MM.1S (cell line): ENCODE data around the gene LDLR.
A peak's percentile ranks its signal among the peaks of the same experiment; 100 is the strongest.
"Not testable (repeated sequence)": the region's sequence is repeated elsewhere in the genome, so short reads cannot be mapped to it uniquely, and the experiment has no call there.

Source experiments
- DNase-seq: peaks from one replicate; pipeline ENCODE4 v3.0.0-alpha.2; 2015
- H2AFZ ChIP-seq: fragments of 300-600 bp; sonication (generic); 2 replicates; pipeline ENCODE4 v1.6.0; 2016; ENCODE audit warnings: antibody characterized with exemption, low read length
- H3F3A ChIP-seq: fragments of 300-600 bp; sonication (generic); 2 replicates; pipeline ENCODE4 v1.6.1; 2016; ENCODE audit warnings: mild to moderate bottlenecking, antibody characterized with exemption, low read length, moderate library complexity, mixed read lengths; ENCODE audit not compliant: insufficient read depth
- H3K27ac ChIP-seq: fragments of 300-600 bp; sonication (generic); 2 replicates; pipeline ENCODE4 v1.5.1; 2016; ENCODE audit warnings: mild to moderate bottlenecking, low read length
- H3K27me3 ChIP-seq: fragments of 300-600 bp; sonication (generic); replicated peaks from 2 replicates; pipeline ENCODE4 v1.6.0; 2016; ENCODE audit warnings: low read length; ENCODE audit not compliant: insufficient read depth
- H3K36me3 ChIP-seq: fragments of 300-600 bp; sonication (generic); replicated peaks from 2 replicates; pipeline ENCODE4 v1.6.1; 2016; ENCODE audit warnings: mild to moderate bottlenecking, low read length, mixed read lengths; ENCODE audit not compliant: insufficient read depth
- H3K4me1 ChIP-seq: fragments of 300-600 bp; sonication (generic); 2 replicates; pipeline ENCODE4 v1.6.1; 2016; ENCODE audit warnings: low read length, mixed read lengths
- H3K4me2 ChIP-seq: fragments of 300-600 bp; sonication (generic); 2 replicates; pipeline ENCODE4 v1.6.0; 2016; ENCODE audit warnings: low read depth, low read length
- H3K4me3 ChIP-seq: fragments of 300-600 bp; sonication (generic); 2 replicates; pipeline ENCODE4 v1.5.1; 2016; ENCODE audit warnings: low read length, mixed read lengths
- H3K79me2 ChIP-seq: fragments of 300-600 bp; sonication (generic); 2 replicates; pipeline ENCODE4 v1.6.1; 2016; ENCODE audit warnings: mixed run types, low read length, mixed read lengths
- H3K9ac ChIP-seq: fragments of 300-600 bp; sonication (generic); 2 replicates; pipeline ENCODE4 v1.6.1; 2016; ENCODE audit warnings: low read length, mixed read lengths
- H3K9me2 ChIP-seq: fragments of 300-600 bp; sonication (generic); replicated peaks from 2 replicates; pipeline ENCODE4 v1.6.1; 2016; ENCODE audit warnings: mild to moderate bottlenecking, low read length, mixed read lengths; ENCODE audit not compliant: insufficient read depth
- H3K9me3 ChIP-seq: fragments of 300-600 bp; sonication (generic); replicated peaks from 2 replicates; pipeline ENCODE4 v1.6.1; 2016; ENCODE audit warnings: mild to moderate bottlenecking, low read length, mixed read lengths; ENCODE audit not compliant: insufficient read depth
- H4K20me1 ChIP-seq: fragments of 300-600 bp; sonication (generic); 2 replicates; pipeline ENCODE4 v1.6.1; 2016; ENCODE audit warnings: mild to moderate bottlenecking, low read length, moderate library complexity, mixed read lengths; ENCODE audit not compliant: insufficient read depth
- CTCF ChIP-seq: fragments of 300-600 bp; sonication (generic); IDR thresholded peaks from 2 replicates; pipeline ENCODE4 v1.5.1; 2016; ENCODE audit warnings: antibody characterized with exemption, low read length, mixed read lengths
- EZH2 ChIP-seq: fragments of 300-600 bp; sonication (generic); optimal IDR thresholded peaks from 2 replicates; pipeline ENCODE3; 2017; ENCODE audit warnings: low read depth, mild to moderate bottlenecking, antibody characterized with exemption, low read length, mixed read lengths
- EZH2phosphoT487 ChIP-seq: fragments of 300-600 bp; sonication (generic); IDR thresholded peaks from 2 replicates; pipeline ENCODE4 v1.6.1; 2018; ENCODE audit warnings: antibody characterized with exemption, low read length

Gene LDLR

GRCh38 chr19:11093689-11094238 is 4.5 kb downstream of the LDLR start:
- no peak overlapping the region for H3K4me3 ChIP-seq
- no peak overlapping the region for H2AFZ ChIP-seq
- no peak overlapping the region for H3K9ac ChIP-seq
- peaks cover 84% of the 10 kb centered on the region for H3K79me2 ChIP-seq
- H3K27ac ChIP-seq, result peak overlapping the region; percentile 95; the same call in 1 of the 2 replicates
- peaks cover 16% of the 10 kb centered on the region; the same call in 1 of the 2 replicates for H4K20me1 ChIP-seq
- no peaks in the 10 kb centered on the region for H3K27me3 ChIP-seq
- H3K9me2 ChIP-seq, result no peaks in the 10 kb centered on the region
- peak overlapping the region; percentile 48; the same call in 1 of the 2 replicates for H3K4me2 ChIP-seq
- peaks cover 71% of the 10 kb centered on the region for H3F3A ChIP-seq
- no peaks in the 10 kb centered on the region for H3K9me3 ChIP-seq
- H3K4me1 ChIP-seq, result peaks cover 44% of the 10 kb centered on the region
- no peak for TF ChIP-seq EZH2phosphoT487
- no peak for TF ChIP-seq CTCF
- no peak for TF ChIP-seq EZH2
- no peaks in the 10 kb centered on the region; the same call in 1 of the 2 replicates for H3K36me3 ChIP-seq
- no peak for DNase-seq

GRCh38 chr19:11094520-11094894 is 5.2 kb downstream of the LDLR start:
- no peak overlapping the region for H2AFZ ChIP-seq
- H3K9me2 ChIP-seq, result no peaks in the 10 kb centered on the region
- no peaks in the 10 kb centered on the region for H3K9me3 ChIP-seq
- peak overlapping the region; percentile 50 for H3K4me2 ChIP-seq
- H3F3A ChIP-seq, result peaks cover 67% of the 10 kb centered on the region
- H3K27me3 ChIP-seq, result no peaks in the 10 kb centered on the region
- TF ChIP-seq CTCF (no peak), EZH2phosphoT487 (no peak), EZH2 (no peak)
- peaks cover 41% of the 10 kb centered on the region for H3K4me1 ChIP-seq
- H3K9ac ChIP-seq, result peak overlapping the region; percentile 43; the same call in 1 of the 2 replicates
- H3K27ac ChIP-seq, result peak overlapping the region; percentile 95
- H3K36me3 ChIP-seq, result no peaks in the 10 kb centered on the region; the same call in 1 of the 2 replicates
- peak overlapping the region; percentile 5 for H3K4me3 ChIP-seq
- no peak for DNase-seq
- peaks cover 22% of the 10 kb centered on the region; the same call in 1 of the 2 replicates for H4K20me1 ChIP-seq
- peaks cover 88% of the 10 kb centered on the region for H3K79me2 ChIP-seq

DNA sequence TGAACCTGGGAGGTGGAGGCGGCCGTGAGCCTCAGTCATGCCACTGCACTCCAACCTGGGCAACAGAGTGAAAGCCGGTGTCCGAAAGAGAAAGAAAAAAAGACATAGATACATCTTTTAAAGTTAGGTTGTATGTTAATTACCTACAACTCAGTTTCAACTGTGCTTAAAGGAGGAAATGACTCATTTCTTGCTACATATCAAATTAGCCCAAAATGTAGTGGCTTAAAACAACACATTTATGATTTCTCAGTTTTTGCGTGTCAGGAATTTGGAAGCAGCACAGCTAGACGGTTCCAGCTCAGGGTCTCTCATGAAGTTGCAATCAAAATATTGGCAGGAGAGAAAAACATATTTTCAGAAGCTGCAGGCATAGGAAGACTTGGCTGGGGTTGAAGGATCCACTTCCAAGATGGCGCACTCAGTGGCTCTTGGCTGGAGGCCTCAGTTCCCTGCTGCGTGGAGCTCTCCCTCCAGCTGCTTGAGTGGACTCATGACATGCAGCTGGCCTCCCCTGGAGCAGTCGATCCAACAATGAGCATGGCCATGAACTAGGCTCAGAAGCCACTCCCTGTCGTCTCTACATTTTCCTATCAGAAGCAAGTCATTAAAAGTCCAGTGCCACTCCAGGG is 7.1 kb downstream of the LDLR start:
- H3K4me2 ChIP-seq, result peak overlapping the region; percentile 68
- H3K36me3 ChIP-seq, result peaks cover 5% of the 10 kb centered on the region; the same call in 1 of the 2 replicates
- no peaks in the 10 kb centered on the region for H3K27me3 ChIP-seq
- no peaks in the 10 kb centered on the region for H3K9me3 ChIP-seq
- no peak for TF ChIP-seq CTCF
- TF ChIP-seq EZH2phosphoT487, result no peak
- no peak for TF ChIP-seq EZH2
- peak overlapping the region; percentile 11; the same call in 1 of the 2 replicates for H3K4me3 ChIP-seq
- peaks cover 54% of the 10 kb centered on the region for H3F3A ChIP-seq
- H3K9ac ChIP-seq, result peak overlapping the region; percentile 21; the same call in 1 of the 2 replicates
- no peak overlapping the region for H2AFZ ChIP-seq
- peak; percentile 90 for DNase-seq
- H4K20me1 ChIP-seq, result peaks cover 24% of the 10 kb centered on the region; the same call in 1 of the 2 replicates
- peaks cover 89% of the 10 kb centered on the region for H3K79me2 ChIP-seq
- H3K27ac ChIP-seq, result peak overlapping the region; percentile 95
- no peaks in the 10 kb centered on the region for H3K9me2 ChIP-seq
- peaks cover 40% of the 10 kb centered on the region for H3K4me1 ChIP-seq

- H3F3A ChIP-seq, result peaks cover 44% of the 10 kb centered on the region
- H3K36me3 ChIP-seq, H3K4me3 ChIP-seq, DNase-seq, H2AFZ ChIP-seq, H3K4me2 ChIP-seq, H3K27ac ChIP-seq, H3K9me3 ChIP-seq, H3K27me3 ChIP-seq, H3K9me2 ChIP-seq, H3K9ac ChIP-seq: not testable (repeated sequence)
- H3K79me2 ChIP-seq, result peaks cover 83% of the 10 kb centered on the region
- H4K20me1 ChIP-seq, result peaks cover 24% of the 10 kb centered on the region; the same call in 1 of the 2 replicates
- H3K4me1 ChIP-seq, result peaks cover 34% of the 10 kb centered on the region
These were observed 8.1 kb downstream of the LDLR start for GRCh38 chr19:11097367-11097766.
